ENCODE results near the gene PHETA2.
"Not testable (repeated sequence)": the region's sequence is repeated elsewhere in the genome, so short reads cannot be mapped to it uniquely, and the experiment has no call there.

Gene PHETA2

DNA sequence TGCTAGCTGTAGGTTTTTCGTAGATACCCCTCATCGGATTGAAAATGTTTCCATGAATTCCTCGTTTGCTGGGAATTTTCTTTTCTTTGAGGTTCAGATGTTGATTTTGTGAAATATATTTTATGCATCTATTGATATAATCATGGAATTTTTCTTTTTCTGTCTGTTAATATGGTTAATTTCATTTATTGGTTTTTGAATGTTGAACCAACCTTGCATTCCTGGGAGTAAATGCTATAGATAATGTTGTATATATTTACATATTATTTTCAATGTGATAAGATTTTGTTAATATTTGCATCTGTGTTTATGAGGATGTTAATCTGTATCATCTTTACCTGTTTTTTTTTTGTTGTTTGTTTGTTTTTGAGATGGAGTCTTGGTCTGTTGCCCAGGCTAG is 27.2 kb downstream of the PHETA2 start:
- no peak for DNase-seq

- not testable (repeated sequence) for DNase-seq
Observed at GRCh38 chr22:42104332-42104860, 30.3 kb downstream of the PHETA2 start.

DNA sequence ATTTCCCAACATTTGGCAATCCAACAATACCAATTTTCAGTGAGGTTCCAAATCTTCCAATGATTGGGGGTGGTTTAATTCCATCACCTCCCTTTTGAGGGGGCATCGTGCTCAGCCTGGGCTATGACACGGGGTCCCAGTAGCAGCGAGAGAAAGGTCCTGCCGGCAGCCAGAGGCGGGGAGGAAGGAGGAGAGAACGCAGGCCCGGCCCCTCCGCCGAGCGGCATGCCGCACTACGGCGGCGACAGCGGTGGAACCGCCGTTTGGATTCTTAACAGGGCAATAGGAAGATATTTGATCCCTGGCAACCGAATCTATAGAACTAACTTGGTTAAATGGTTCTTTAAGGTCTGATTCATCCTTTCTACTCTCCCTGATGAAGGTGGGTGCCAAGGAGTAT is 34.8 kb downstream of the PHETA2 start:
- no peak for DNase-seq

DNA sequence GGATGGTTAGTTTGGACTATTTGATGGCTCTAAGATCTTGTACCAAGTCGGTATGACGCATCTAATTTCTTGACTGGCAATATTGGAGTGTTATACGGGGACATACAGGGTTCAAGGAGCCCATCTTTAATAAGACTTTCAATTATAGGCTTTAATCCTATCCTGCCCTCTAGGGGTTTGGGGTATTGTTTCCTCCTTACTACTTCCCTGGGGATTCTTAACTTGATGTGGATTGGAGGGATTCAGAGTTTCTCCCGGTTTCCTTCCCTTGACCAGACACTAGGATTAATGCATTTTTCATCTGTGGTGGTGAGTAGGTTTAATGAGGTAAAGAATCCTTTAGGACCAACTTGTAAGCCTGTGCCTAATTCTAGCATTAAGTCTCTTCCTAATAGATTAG is 37.8 kb downstream of the PHETA2 start:
- no peak for DNase-seq

DNA sequence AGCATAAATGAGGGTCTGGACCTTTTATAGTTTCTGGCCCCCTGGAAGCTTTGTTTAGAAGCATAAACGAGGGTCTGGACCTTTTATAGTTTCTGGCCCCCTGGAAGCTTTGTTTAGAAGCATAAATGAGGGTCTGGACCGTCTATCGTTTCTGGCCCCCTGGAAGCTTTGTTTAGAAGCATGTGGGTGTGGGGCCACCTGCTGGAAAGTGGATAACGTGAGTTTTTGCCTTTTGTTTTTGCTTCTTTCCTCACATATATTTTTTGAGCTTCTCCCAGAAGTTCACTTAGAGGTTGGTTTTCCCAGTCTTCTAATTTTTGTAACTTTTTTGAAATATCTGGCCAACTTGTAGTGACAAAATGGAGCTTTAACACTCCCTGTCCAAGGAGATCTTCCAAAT is 38.7 kb downstream of the PHETA2 start:
- DNase-seq: not testable (repeated sequence)

DNA sequence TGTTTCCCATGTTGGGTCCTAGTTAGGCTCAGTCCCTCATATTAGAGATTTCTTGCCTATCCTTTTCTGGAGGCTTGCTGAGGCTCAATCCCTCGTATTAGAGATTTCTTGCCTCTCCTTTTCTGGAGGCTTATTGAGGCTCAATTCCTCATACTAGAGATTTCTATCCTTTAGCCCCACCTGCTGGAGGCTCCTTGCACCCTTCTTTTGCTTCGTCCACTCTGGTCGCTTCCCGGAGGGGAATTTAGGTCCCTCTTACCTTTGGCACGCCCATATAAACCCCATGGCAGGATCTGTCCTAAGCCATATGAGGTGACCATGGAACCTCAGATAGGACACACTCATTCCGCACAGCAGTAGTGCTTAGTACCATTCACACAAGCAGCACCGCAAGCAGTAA is 40.7 kb downstream of the PHETA2 start:
- peak in 2 of 51 donors; percentile 4 to 12 for DNase-seq

- not testable (repeated sequence) for DNase-seq
Observed at GRCh38 chr22:42115420-42115830, 41.4 kb downstream of the PHETA2 start.

GRCh38 chr22:42116848-42117424 is 42.9 kb downstream of the PHETA2 start:
- DNase-seq: peak in 1 of 51 donors; percentile 12

DNA sequence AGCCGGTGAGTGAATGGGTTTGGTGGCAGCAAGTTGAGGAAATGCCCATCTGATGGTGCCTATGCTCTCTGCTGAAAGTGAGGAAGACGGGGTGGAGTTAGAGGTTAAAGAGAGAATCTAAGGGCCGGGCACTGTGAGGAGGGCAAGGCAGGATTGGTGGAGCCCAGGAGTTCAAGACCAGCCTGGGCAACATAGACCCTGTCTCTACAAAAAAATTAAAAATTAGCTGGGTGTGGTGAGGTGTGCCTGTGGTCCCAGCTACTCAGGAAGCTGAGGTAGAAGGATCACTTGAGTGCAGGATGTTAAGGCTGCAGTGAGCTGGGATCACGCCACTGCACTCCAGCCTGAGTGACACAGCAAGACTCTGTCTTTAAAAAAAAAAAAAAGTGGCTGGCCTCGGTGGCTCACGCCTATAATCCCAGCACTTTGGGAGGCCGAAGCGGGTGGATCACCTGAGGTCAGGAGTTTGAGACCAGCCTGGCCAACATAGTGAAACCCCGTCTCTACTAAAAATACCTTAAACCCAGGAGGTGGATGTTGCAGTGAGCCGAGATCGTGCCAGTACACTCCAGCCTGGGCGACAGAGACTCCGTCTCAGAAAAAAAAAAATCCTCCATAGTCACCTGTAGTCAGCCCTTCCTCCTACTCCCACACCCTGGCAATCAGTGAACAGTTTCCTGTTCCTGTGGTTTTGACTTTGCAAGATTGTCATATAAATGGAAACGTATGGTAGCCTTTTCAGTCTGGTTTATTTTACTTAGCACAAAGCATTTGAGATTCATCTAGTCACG is 46.4 kb downstream of the PHETA2 start:
- not testable (repeated sequence) for DNase-seq

DNA sequence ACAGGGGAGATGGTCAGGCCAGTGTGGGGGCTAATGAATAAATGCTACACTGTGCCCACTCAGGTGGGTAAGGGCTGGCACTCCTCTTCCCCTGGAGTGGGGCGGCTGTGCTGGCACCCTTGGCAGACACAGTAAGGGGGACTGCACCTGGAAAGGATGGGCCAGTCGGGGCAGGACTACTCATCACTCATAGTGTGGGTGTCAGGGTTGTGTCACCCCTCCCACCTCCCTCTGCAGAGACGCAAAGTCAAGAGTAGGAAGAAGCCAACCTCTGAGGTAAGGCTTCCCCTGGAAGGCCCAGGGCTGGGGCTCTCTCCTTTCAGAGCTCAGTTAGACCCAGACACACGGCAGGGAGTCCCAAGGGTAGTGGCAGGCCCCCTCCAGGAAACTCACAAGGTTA is 49.5 kb downstream of the PHETA2 start:
- not testable (repeated sequence) for DNase-seq

GRCh38 chr22:42127606-42128005 is 53.6 kb downstream of the PHETA2 start:
- DNase-seq: no peak

- DNase-seq: not testable (repeated sequence)
Observed at GRCh38 chr22:42128007-42128406, 54.0 kb downstream of the PHETA2 start.
